ENCODE results near the gene TM9SF1.
"Not testable (repeated sequence)": the region's sequence is repeated elsewhere in the genome, so short reads cannot be mapped to it uniquely, and the experiment has no call there.

Gene TM9SF1

DNA sequence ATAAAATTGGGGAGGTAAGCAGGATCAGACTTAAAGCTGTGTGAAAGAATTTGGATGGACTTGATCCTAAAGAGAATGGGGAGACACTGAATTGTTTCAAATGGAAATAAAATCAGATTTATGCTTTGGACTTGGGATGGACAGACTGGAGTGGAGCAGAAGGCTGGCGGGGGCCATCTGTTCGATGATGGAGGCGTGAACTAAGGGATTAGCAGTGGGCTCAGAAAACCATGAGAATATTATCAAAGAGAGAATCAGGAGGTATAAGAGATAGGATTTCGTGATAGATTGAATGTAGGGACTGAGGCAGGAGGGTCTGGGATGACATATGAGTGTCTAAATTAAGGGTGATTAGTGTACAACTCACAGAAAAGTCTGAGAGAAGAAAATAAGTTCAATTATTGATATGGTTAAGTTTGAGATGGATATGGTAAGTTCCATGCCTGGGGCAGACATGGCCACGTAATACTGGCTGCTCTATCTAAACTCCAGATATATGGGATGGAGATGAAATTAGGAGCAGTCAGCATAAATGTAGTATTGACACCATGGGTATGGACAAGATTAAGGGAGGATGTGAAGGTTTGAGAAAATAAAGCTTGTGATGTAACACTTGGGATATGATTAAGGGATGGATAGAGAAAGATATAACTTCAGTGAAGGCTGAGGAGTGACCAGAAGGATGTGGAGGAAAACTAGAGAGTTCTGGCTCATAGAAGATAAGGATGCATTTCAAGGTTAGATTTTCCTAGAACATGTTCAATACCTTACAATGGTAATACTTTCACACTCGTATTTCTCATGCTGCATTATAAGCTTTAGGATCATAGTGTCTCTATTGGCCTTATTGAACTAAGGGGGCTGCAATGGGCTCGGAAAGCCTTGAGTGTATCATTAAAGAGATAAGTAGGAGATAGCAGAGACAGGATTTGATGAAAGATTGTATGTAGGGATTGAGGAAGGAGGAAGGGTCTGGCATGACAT, 9.2 kb upstream of the TM9SF1 start:
- Histone ChIP-seq H4K20me1 (ENCODE audit: insufficient read depth, low read length) (0 out of 2 replicates have a peak, but pooled peaks cover 2% of the 10 kb centered on the region), H3K27ac (ENCODE audit: low read length) (no peak overlapping the region), H3K4me1 (ENCODE audit: low read length) (no peaks in the 10 kb centered on the region), H3K4me2 (ENCODE audit: low read length) (no peak overlapping the region), H3K4me3 (ENCODE audit: low read length) (no peak overlapping the region), H3K79me2 (ENCODE audit: low read length) (no peaks in the 10 kb centered on the region), H2AFZ (ENCODE audit: low read depth, low read length) (no peak overlapping the region), H3K27me3 (ENCODE audit: low read depth, low read length) (no peaks in the 10 kb centered on the region), H3K36me3 (replicated peaks; ENCODE audit: low read depth, low read length) (peaks cover 45% of the 10 kb centered on the region), H3K9ac (ENCODE audit: low read length) (no peak overlapping the region), H3K9me3 (ENCODE audit: insufficient read depth, low read length) (no peaks in the 10 kb centered on the region)
- no peak for TF ChIP-seq CTCF (IDR thresholded peaks at IDR 0.05; ENCODE audit: low read depth, low read length)
- TF ChIP-seq EZH2phosphoT487 (IDR thresholded peaks at IDR 0.05; ENCODE audit: low read depth): no peak

DNA sequence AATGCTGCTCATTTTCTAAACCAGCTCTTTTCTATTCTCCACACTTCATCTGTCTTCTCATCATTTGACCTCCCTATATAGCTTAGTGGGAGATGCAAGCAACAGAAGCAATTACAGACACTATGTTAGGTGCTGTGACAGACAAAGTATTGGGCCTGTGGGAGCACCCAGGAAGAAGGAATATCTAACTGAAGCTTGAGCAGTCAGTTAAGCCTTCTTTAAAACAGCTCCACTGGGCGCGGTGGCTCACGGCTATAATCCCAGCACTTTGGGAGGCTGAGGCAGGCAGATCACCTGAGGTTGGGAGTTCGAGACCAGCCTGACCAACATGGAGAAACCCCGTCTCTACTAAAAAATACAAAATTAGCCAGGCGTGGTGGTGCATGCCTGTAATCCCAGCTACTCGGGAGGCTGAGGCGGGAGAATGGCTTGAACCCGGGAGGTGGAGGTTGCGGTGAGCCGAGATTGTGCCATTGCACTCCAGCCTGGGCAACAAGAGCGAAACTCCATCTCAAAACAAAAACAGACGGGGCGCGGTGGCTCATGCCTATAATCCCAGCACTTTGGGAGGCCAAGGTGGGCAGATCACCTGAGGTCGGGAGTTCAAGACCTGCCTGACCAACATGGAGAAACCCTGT, 8.1 kb upstream of the TM9SF1 start:
- H3K9me3 ChIP-seq (ENCODE audit: insufficient read depth, low read length); H3K27ac ChIP-seq (ENCODE audit: low read length); H3K27me3 ChIP-seq (ENCODE audit: low read depth, low read length); H4K20me1 ChIP-seq (ENCODE audit: insufficient read depth, low read length); H2AFZ ChIP-seq (ENCODE audit: low read depth, low read length); H3K79me2 ChIP-seq (ENCODE audit: low read length); H3K4me1 ChIP-seq (ENCODE audit: low read length); H3K4me3 ChIP-seq (ENCODE audit: low read length); H3K4me2 ChIP-seq (ENCODE audit: low read length); H3K9ac ChIP-seq (ENCODE audit: low read length): not testable (repeated sequence)
- H3K36me3 ChIP-seq (replicated peaks; ENCODE audit: low read depth, low read length): peaks cover 47% of the 10 kb centered on the region

DNA sequence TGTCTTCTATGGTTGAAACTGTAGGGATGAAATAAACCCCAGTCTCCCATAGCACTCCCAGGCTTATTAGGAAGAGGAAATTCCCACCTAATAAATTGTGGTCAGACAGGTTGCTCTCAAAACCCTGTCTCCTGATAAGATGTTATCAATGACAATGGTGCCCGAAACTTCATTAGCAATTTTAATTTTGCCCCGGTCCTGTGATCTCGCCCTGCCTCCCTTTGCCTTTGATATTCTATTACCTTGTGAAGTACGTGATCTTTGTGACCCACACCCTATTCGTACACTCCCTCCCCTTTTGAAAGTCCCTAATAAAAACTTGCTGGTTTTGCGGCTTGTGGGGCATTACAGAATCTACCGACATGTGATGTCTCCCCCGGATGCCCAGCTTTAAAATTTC, 7.3 kb upstream of the TM9SF1 start:
- H3K4me2 ChIP-seq (ENCODE audit: low read length); H3K27me3 ChIP-seq (ENCODE audit: low read depth, low read length); H3K9ac ChIP-seq (ENCODE audit: low read length); H4K20me1 ChIP-seq (ENCODE audit: insufficient read depth, low read length); H3K79me2 ChIP-seq (ENCODE audit: low read length); H3K4me1 ChIP-seq (ENCODE audit: low read length); H2AFZ ChIP-seq (ENCODE audit: low read depth, low read length); H3K4me3 ChIP-seq (ENCODE audit: low read length); H3K9me3 ChIP-seq (ENCODE audit: insufficient read depth, low read length); H3K27ac ChIP-seq (ENCODE audit: low read length): not testable (repeated sequence)
- peaks cover 39% of the 10 kb centered on the region for H3K36me3 ChIP-seq (replicated peaks; ENCODE audit: low read depth, low read length)

GRCh38 chr14:24198814-24199524, 3.7 kb upstream of the TM9SF1 start:
- H3K9me3 ChIP-seq (ENCODE audit: insufficient read depth, low read length): no peaks in the 10 kb centered on the region
- H3K36me3 ChIP-seq (replicated peaks; ENCODE audit: low read depth, low read length): peaks cover 17% of the 10 kb centered on the region
- no peak overlapping the region for H3K4me2 ChIP-seq (ENCODE audit: low read length)
- H3K79me2 ChIP-seq (ENCODE audit: low read length): peaks cover 35% of the 10 kb centered on the region
- no peak overlapping the region for H2AFZ ChIP-seq (ENCODE audit: low read depth, low read length)
- no peak overlapping the region for H3K9ac ChIP-seq (ENCODE audit: low read length)
- TF ChIP-seq EZH2phosphoT487 (IDR thresholded peaks at IDR 0.05; ENCODE audit: low read depth) (no peak), CTCF (IDR thresholded peaks at IDR 0.05; ENCODE audit: low read depth, low read length) (no peak)
- peaks cover 15% of the 10 kb centered on the region for H3K4me1 ChIP-seq (ENCODE audit: low read length)
- no peak overlapping the region for H3K4me3 ChIP-seq (ENCODE audit: low read length)
- H3K27me3 ChIP-seq (ENCODE audit: low read depth, low read length): no peaks in the 10 kb centered on the region
- no peaks in the 10 kb centered on the region for H4K20me1 ChIP-seq (ENCODE audit: insufficient read depth, low read length)
- H3K27ac ChIP-seq (ENCODE audit: low read length): no peak overlapping the region
